Measurements from ENCODE around the gene ATAD5. TPM values are rescaled to one million over a fixed set of nuclear protein-coding genes. Genes with fewer than 3 reads are reported as not detected.
"Not testable (repeated sequence)": the region's sequence is repeated elsewhere in the genome, so short reads cannot be mapped to it uniquely, and the experiment has no call there.

Gene ATAD5
- total RNA-seq, 3 donors from 2014 or later: 20.1 to 23.3 (median 20.6) TPM

- no peaks in the 10 kb centered on the region for H3K4me1 Mint-ChIP-seq (ENCODE audit: low read depth)
- H3K36me3 Mint-ChIP-seq (ENCODE audit: insufficient read depth): peaks cover 18% of the 10 kb centered on the region
- H3K9me3 Mint-ChIP-seq: no peaks in the 10 kb centered on the region
- no peak for ATAC-seq
- no peak for DNase-seq
- no peak overlapping the region for H3K4me3 Mint-ChIP-seq
- H3K27me3 Mint-ChIP-seq (ENCODE audit: low read depth): no peaks in the 10 kb centered on the region
Measured at GRCh38 chr17:30840771-30841170, 9.0 kb downstream of the ATAD5 start.

DNA sequence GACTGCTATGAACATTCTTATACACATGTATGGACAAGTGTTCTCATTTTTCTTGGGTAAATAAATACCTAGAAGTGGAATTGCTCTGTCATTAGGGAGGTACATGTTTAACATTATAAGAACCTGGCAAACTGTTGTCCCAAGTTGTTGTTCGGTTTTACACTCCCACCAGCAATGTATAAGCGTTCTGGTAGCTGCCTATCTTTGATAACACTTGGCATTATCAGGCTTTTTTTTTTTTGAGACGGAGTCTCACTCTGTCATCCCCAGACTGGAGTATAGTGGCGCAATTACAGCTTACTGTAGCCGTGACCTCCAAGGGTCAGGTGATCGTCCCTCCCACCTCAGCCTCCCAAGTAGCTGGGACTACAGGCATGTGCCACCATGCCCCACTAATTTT, 16.3 kb downstream of the ATAD5 start:
- peaks cover 10% of the 10 kb centered on the region for H3K36me3 Mint-ChIP-seq (ENCODE audit: insufficient read depth)
- ATAC-seq (no peak), DNase-seq (no peak)
- H3K27me3 Mint-ChIP-seq (ENCODE audit: low read depth): no peaks in the 10 kb centered on the region
- no peaks in the 10 kb centered on the region for H3K4me1 Mint-ChIP-seq (ENCODE audit: low read depth)
- H3K9me3 Mint-ChIP-seq: no peaks in the 10 kb centered on the region
- H3K4me3 Mint-ChIP-seq: no peak overlapping the region

GRCh38 chr17:30854146-30854545, 22.4 kb downstream of the ATAD5 start:
- H3K27me3 Mint-ChIP-seq (ENCODE audit: low read depth): no peaks in the 10 kb centered on the region
- peaks cover 9% of the 10 kb centered on the region for H3K36me3 Mint-ChIP-seq (ENCODE audit: insufficient read depth)
- ATAC-seq: no peak

GRCh38 chr17:30858556-30859250, 26.9 kb downstream of the ATAD5 start:
- H3K36me3 Mint-ChIP-seq (ENCODE audit: insufficient read depth): peaks cover 10% of the 10 kb centered on the region
- H3K9me3 Mint-ChIP-seq: no peaks in the 10 kb centered on the region
- ATAC-seq: no peak
- H3K4me1 Mint-ChIP-seq (ENCODE audit: low read depth): no peaks in the 10 kb centered on the region
- H3K4me3 Mint-ChIP-seq: no peak overlapping the region
- DNase-seq: no peak
- no peaks in the 10 kb centered on the region for H3K27me3 Mint-ChIP-seq (ENCODE audit: low read depth)

More at GRCh38 chr17:30854146-30854545, 22.4 kb downstream of the ATAD5 start:
- Mint-ChIP-seq H3K4me1 (ENCODE audit: low read depth) (no peaks in the 10 kb centered on the region), H3K4me3 (no peak overlapping the region), H3K9me3 (no peaks in the 10 kb centered on the region)
- no peak for DNase-seq

- Mint-ChIP-seq H3K9me3 (no peaks in the 10 kb centered on the region), H3K27me3 (ENCODE audit: low read depth) (no peaks in the 10 kb centered on the region), H3K4me1 (ENCODE audit: low read depth) (no peaks in the 10 kb centered on the region), H3K36me3 (ENCODE audit: insufficient read depth) (peaks cover 21% of the 10 kb centered on the region), H3K4me3 (no peak overlapping the region)
- no peak for ATAC-seq
- no peak for DNase-seq
Measured at GRCh38 chr17:30864636-30865035, 32.9 kb downstream of the ATAD5 start.

DNA sequence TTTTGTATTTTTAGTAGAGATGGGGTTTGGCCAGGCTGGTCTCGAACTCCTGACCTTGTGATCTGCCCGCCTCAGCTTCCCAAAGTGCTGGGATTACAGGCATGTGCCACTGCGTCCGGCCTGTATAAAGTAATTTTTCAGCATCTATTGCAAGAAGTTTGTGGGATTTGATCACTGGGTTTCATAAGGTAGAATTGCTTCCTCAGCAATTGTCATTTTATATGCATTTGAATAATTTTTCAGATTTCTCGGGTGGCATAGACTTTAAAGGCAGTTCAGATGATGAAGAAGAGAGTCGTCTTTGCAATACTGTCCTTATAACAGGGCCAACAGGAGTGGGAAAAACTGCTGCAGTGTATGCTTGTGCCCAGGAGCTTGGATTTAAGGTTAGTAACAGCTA, 37.2 kb downstream of the ATAD5 start:
- H3K27me3 Mint-ChIP-seq (ENCODE audit: low read depth): no peaks in the 10 kb centered on the region
- ATAC-seq: no peak
- H3K36me3 Mint-ChIP-seq (ENCODE audit: insufficient read depth): peaks cover 26% of the 10 kb centered on the region
- H3K4me1 Mint-ChIP-seq (ENCODE audit: low read depth): no peaks in the 10 kb centered on the region
- no peak for DNase-seq
- H3K9me3 Mint-ChIP-seq: no peaks in the 10 kb centered on the region
- no peak overlapping the region for H3K4me3 Mint-ChIP-seq

- DNase-seq: no peak
- Mint-ChIP-seq H3K4me1 (ENCODE audit: low read depth) (no peaks in the 10 kb centered on the region), H3K27me3 (ENCODE audit: low read depth) (no peaks in the 10 kb centered on the region), H3K4me3 (no peak overlapping the region), H3K9me3 (no peaks in the 10 kb centered on the region), H3K36me3 (ENCODE audit: insufficient read depth) (no peaks in the 10 kb centered on the region)
- no peak for ATAC-seq
Measured at GRCh38 chr17:30886187-30886586, 54.4 kb downstream of the ATAD5 start.

DNA sequence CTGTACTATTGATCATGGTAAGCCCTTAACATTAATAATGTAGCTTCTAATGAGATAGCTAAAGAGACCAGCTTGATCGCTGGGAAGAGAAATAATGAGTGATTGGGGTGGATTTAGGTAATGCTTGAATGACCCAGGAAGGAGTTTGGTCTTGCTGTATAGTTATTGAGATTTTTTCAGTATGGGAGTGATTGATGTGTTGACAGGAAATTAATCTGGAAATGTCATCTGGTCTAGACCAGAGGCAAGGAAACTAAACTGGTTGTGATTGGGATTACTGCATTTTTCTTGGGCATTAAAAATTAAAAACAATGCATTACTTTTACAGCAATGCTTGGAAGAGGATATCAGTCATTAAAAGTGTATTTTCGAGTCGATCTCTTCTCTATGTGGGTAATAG, 62.5 kb downstream of the ATAD5 start:
- no peak for DNase-seq
- no peak for ATAC-seq
- Mint-ChIP-seq H3K27me3 (ENCODE audit: low read depth) (no peaks in the 10 kb centered on the region), H3K4me1 (ENCODE audit: low read depth) (no peaks in the 10 kb centered on the region), H3K9me3 (no peaks in the 10 kb centered on the region), H3K36me3 (ENCODE audit: insufficient read depth) (peaks cover 6% of the 10 kb centered on the region), H3K4me3 (no peak overlapping the region)

DNA sequence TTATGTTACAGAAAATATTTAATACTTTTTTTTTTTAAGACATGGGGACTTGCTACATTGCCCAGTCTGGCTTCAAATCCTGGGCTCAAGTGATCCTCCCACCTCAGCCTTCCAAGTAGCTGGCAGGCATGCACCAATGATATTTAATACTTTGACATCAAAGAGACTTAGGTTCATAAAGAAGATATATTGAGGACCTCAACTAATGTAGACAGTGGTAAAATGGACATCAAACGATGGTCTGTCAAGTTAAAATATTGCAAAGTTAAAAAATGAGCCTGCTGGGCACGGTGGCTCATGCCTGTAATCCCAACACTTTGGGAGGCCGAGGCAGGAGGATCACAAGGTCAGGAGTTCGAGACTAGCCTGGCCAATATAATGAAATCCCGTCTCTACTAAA, 65.5 kb downstream of the ATAD5 start:
- no peak overlapping the region for H3K4me3 Mint-ChIP-seq
- H3K9me3 Mint-ChIP-seq: no peaks in the 10 kb centered on the region
- H3K27me3 Mint-ChIP-seq (ENCODE audit: low read depth): no peaks in the 10 kb centered on the region
- no peak for ATAC-seq
- peaks cover 18% of the 10 kb centered on the region for H3K36me3 Mint-ChIP-seq (ENCODE audit: insufficient read depth)
- no peak for DNase-seq
- peaks cover 8% of the 10 kb centered on the region for H3K4me1 Mint-ChIP-seq (ENCODE audit: low read depth)

GRCh38 chr17:30905742-30906100, 74.0 kb downstream of the ATAD5 start:
- Mint-ChIP-seq H3K9me3 (no peaks in the 10 kb centered on the region), H3K36me3 (ENCODE audit: insufficient read depth) (peaks cover 15% of the 10 kb centered on the region), H3K4me3 (peak overlapping the region; percentile 98), H3K27me3 (ENCODE audit: low read depth) (no peaks in the 10 kb centered on the region), H3K4me1 (ENCODE audit: low read depth) (peaks cover 43% of the 10 kb centered on the region)
- ATAC-seq (peak; percentile 26 to 44), DNase-seq (no peak)

- Mint-ChIP-seq H3K4me3 (peak within 1 kb of the TSS; percentile 98), H3K4me1 (ENCODE audit: low read depth) (peaks cover 43% of the 10 kb centered on the region), H3K36me3 (ENCODE audit: insufficient read depth) (peaks cover 15% of the 10 kb centered on the region), H3K9me3 (no peaks in the 10 kb centered on the region), H3K27me3 (ENCODE audit: low read depth) (no peaks in the 10 kb centered on the region)
- peak; percentile 99 for ATAC-seq
- peak; percentile 80 for DNase-seq
Measured at GRCh38 chr17:30906101-30906911, 74.5 kb downstream of the ATAD5 start, which contains the start of gene TEFM. Gene TEFM, minus strand, starts transcription at chr17:30906238. Its CDS starts 40 bp downstream, at chr17:30906198.

GRCh38 chr17:30908717-30909420, 77.1 kb downstream of the ATAD5 start:
- no peak for ATAC-seq
- DNase-seq: no peak
- Mint-ChIP-seq H3K27me3 (ENCODE audit: low read depth) (no peaks in the 10 kb centered on the region), H3K9me3 (no peaks in the 10 kb centered on the region), H3K4me3 (no peak overlapping the region), H3K4me1 (ENCODE audit: low read depth) (peaks cover 29% of the 10 kb centered on the region), H3K36me3 (ENCODE audit: insufficient read depth) (peaks cover 3% of the 10 kb centered on the region)

DNA sequence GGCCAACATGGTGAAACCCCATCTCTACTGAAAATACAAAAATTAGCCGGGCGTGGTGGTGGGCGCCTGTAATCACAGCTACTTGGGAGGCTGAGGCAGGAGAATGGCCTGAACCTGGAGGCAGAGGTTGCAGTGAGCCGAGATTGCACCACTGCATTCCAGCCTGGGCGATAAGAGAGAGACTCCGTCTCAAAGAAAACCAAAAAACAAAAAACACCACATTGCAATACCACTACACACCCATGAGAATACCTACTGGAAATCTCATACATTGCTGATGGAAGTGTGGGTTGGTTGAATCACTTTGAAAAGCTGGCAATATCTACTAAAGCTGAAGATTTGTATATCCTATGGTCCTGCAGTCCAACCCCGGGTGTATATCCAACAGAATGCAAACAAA, 78.4 kb downstream of the ATAD5 start:
- ATAC-seq; DNase-seq; H3K27me3 Mint-ChIP-seq (ENCODE audit: low read depth); H3K36me3 Mint-ChIP-seq (ENCODE audit: insufficient read depth); H3K9me3 Mint-ChIP-seq; H3K4me3 Mint-ChIP-seq: not testable (repeated sequence)
- peaks cover 22% of the 10 kb centered on the region for H3K4me1 Mint-ChIP-seq (ENCODE audit: low read depth)

- H3K9me3 Mint-ChIP-seq: no peaks in the 10 kb centered on the region
- ATAC-seq (no peak), DNase-seq (no peak)
- peaks cover 1% of the 10 kb centered on the region for H3K4me1 Mint-ChIP-seq (ENCODE audit: low read depth)
- peaks cover 4% of the 10 kb centered on the region for H3K27me3 Mint-ChIP-seq (ENCODE audit: low read depth)
- no peak overlapping the region for H3K4me3 Mint-ChIP-seq
- H3K36me3 Mint-ChIP-seq (ENCODE audit: insufficient read depth): no peaks in the 10 kb centered on the region
Measured at GRCh38 chr17:30913955-30914354, 82.2 kb downstream of the ATAD5 start.

Measured in activated T-cell treated with anti-CD3 and anti-CD28 coated beads, Interleukin-2, amount 50 U/mL, for 4 hours (primary cell).